NCI-H2196 treated with DMSO at 0.1 percent for 48 hours (cell line): ENCODE data around the gene KCTD13.
A peak's percentile ranks its signal among the peaks of the same experiment; 100 is the strongest.
"Not testable (repeated sequence)": the region's sequence is repeated elsewhere in the genome, so short reads cannot be mapped to it uniquely, and the experiment has no call there.

Source experiments
- DNase-seq: peaks from one replicate; lab custom pipeline; 2025; ENCODE audit not compliant: unreplicated experiment; lab: John Stamatoyannopoulos, UW

KCTD13 gene

GRCh38 chr16:29947897-29948296 is 21.9 kb upstream of the KCTD13 start:
- no peak for DNase-seq

- peak; percentile 23 for DNase-seq
These were observed 18.1 kb upstream of the KCTD13 start for GRCh38 chr16:29943846-29944799.

GRCh38 chr16:29940656-29941055 is 14.6 kb upstream of the KCTD13 start:
- DNase-seq: no peak

- DNase-seq: not testable (repeated sequence)
These were observed 5.7 kb upstream of the KCTD13 start for GRCh38 chr16:29931750-29932149.

- DNase-seq: no peak
These were observed 1.3 kb upstream of the KCTD13 start for GRCh38 chr16:29927070-29927905.

- DNase-seq: no peak
These were observed 656 bp upstream of the KCTD13 start for GRCh38 chr16:29926711-29927052.

GRCh38 chr16:29925105-29925756 is 795 bp downstream of the KCTD13 start:
- no peak for DNase-seq

- no peak for DNase-seq
These were observed 3.0 kb downstream of the KCTD13 start for GRCh38 chr16:29922986-29923501.

GRCh38 chr16:29922326-29922725 is 3.7 kb downstream of the KCTD13 start:
- DNase-seq: no peak

- no peak for DNase-seq
These were observed 5.0 kb downstream of the KCTD13 start for GRCh38 chr16:29921034-29921385.

- no peak for DNase-seq
These were observed 5.6 kb downstream of the KCTD13 start for GRCh38 chr16:29920288-29921033.

GRCh38 chr16:29916979-29917378 is 9.0 kb downstream of the KCTD13 start:
- no peak for DNase-seq

- no peak for DNase-seq
These were observed 10.3 kb downstream of the KCTD13 start for GRCh38 chr16:29915590-29916247.

- no peak for DNase-seq
These were observed 12.5 kb downstream of the KCTD13 start for GRCh38 chr16:29913514-29913913.

GRCh38 chr16:29912087-29912486 is 13.9 kb downstream of the KCTD13 start:
- no peak for DNase-seq

- no peak for DNase-seq
These were observed 14.4 kb downstream of the KCTD13 start for GRCh38 chr16:29911676-29912010.

GRCh38 chr16:29910819-29911675 is 15.0 kb downstream of the KCTD13 start:
- DNase-seq: no peak

GRCh38 chr16:29909851-29910250 is 16.2 kb downstream of the KCTD13 start:
- DNase-seq: not testable (repeated sequence)

- DNase-seq: no peak
These were observed 16.6 kb downstream of the KCTD13 start for GRCh38 chr16:29909391-29909790.
